ENCODE data around the gene UGT1A3.

Gene UGT1A3

DNA sequence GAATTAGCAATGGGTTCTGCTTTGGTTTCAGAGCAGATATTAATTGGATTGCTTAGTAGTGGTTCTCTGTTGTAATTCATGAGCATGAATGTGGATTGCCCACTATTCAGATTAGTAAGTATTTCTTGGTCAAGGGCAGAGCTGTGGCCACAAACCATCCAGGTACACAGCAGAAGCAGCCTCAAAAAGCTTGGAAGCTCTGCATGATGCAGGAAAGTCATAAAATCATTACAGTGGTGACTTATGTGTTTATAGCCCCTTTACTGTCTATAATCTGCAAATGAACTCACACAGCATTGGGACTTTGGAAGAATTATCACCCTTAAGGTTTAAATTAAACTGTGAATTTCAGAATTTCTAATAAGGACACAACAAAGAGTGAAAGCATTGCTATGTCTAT, 29.3 kb downstream of the UGT1A3 start:
- no peak for DNase-seq (ENCODE audit: low read depth)

DNA sequence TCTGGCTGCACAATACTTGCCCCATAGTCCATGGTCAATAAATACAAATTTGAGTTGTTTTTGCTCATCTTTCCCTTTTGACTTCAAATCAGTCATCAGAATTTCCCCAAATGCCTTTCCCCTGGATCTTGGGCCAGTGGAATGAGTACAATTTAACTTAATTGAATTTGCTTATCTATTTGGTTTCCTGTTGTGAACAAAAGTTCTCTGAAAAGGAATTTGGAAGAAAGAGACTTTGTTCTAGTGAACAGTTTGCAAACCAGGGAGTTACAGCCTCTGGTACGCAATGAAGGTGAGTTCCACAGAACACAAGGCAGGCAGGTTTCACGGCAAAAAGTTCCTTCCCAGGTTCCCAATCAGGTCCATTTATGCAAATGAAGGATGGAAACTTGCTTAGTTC, 30.0 kb downstream of the UGT1A3 start:
- DNase-seq (ENCODE audit: low read depth) = no peak

DNA sequence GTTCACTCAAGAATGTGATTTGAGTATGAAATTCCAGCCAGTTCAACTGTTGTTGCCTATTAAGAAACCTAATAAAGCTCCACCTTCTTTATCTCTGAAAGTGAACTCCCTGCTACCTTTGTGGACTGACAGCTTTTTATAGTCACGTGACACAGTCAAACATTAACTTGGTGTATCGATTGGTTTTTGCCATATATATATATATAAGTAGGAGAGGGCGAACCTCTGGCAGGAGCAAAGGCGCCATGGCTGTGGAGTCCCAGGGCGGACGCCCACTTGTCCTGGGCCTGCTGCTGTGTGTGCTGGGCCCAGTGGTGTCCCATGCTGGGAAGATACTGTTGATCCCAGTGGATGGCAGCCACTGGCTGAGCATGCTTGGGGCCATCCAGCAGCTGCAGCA, 31.2 kb downstream of the UGT1A3 start, which contains the start of gene UGT1A1:
UGT1A1 (plus strand) TSS at position 228 of the 400 bp plus-strand sequence; CDS start at position 246, 18 bp downstream.
- DNase-seq (ENCODE audit: low read depth) = no peak

DNA sequence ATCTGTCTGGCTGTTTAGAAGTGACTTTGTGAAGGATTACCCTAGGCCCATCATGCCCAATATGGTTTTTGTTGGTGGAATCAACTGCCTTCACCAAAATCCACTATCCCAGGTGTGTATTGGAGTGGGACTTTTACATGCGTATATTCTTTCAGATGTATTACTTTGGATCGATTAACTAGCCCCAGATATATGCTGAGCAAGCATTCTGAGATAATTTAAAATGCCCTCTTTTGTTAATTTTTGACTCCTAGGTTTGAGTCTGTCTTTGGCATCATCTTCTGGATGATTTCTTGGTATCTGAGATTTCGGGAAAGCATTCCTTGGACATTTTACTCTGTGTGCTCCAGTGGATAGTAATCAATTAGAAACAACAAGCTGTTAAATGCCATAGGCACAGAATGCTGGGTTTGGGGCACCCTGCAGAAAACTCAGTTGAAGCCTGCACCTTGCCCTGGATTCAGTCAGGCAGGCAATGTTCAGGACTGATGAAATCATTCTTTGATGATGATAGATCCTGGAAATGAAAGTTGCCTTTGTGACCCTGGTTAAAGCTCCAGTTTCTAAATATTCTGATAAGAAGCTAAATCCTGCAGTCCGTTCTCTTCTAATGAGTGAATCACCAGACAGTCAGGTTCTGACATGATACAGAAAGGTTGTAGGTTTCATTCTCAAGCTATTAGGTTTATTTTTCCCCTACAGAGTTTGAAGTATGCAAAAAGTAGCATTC, 32.4 kb downstream of the UGT1A3 start:
- DNase-seq (ENCODE audit: low read depth) = no peak

DNA sequence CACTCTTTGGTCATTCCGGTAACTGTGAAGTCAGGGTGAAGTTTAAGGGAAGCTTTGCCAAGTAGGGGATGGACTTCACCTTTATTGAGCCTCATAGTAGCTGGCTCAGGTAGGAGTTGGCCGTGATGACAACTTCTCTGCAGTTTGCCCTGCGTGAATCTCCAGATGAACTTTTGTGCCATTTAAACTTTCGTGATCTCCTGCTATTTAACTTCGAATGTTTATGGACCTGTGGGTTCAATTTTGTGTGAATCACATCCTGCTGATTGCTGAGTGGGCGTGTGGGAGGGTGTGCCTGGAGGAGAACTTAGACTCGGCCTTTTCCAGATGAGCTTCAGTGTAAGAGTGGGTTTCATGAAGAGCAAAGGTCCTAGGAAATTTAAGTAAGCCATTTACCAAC, 35.4 kb downstream of the UGT1A3 start:
- peak; percentile 65 for DNase-seq (ENCODE audit: low read depth)

DNA sequence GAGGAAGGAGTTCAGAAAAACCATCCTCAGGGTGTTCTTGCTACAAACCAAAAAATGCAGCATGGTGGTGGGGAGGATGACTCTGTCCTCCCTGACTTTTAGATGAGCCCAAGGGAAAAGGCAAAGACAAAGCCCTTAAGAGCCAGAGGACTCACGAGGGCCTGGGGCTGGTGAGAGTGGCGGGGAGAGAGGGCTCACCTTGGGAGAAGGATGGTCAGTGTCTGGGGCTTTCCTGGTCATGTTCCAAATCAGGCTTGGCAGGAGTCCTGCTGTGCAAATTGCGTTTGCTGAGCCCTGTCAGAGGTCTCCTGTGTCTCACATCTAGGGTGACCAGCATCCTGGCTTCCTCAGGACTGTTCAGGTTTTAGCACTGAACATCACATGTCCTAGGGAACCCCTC, 35.9 kb downstream of the UGT1A3 start:
- peak; percentile 6 for DNase-seq (ENCODE audit: low read depth)

DNA sequence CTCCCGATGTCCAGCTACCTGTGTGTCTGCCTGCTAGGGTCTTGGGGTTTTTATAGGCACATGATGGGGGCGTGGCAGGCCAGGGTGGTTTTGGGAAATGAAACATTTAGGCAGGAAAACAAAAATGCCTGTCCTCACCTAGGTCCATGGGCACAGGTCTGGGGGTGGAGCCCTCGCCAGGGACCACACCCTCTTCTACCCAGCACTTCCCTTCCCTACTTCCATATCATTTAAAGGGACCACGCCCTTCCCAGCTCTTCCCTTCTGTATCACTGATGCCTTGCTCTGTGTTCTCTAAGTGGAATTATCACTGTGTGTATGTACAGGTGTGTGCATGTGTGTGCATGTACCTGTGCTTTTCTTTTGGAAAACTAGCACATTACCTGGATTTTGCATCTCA, 37.6 kb downstream of the UGT1A3 start:
- no peak for DNase-seq (ENCODE audit: low read depth)

DNA sequence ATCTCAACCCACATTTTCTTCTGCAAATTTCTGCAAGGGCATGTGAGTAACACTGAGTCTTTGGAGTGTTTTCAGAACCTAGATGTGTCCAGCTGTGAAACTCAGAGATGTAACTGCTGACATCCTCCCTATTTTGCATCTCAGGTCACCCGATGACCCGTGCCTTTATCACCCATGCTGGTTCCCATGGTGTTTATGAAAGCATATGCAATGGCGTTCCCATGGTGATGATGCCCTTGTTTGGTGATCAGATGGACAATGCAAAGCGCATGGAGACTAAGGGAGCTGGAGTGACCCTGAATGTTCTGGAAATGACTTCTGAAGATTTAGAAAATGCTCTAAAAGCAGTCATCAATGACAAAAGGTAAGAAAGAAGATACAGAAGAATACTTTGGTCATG, 39.2 kb downstream of the UGT1A3 start:
- no peak for DNase-seq (ENCODE audit: low read depth)

DNA sequence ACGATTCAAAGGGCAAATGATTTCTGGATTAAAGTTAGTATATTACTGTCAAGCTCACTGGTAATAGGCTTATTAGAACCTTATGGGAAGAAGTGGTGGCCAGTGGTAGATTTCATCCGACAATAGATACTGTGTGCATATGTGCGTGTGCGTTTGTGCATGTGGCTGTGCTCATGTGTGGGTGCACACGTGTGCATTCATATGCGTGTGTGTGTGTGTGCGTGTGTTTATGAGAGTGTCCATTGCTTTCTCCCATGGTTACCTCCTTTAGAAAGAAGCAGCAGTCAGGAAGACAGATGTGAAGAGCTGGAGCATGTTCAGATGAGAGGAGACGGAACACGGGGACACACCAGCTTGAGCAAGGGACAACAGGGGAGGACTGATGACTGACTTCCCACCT, 40.4 kb downstream of the UGT1A3 start:
- DNase-seq (ENCODE audit: low read depth) = no peak

DNA sequence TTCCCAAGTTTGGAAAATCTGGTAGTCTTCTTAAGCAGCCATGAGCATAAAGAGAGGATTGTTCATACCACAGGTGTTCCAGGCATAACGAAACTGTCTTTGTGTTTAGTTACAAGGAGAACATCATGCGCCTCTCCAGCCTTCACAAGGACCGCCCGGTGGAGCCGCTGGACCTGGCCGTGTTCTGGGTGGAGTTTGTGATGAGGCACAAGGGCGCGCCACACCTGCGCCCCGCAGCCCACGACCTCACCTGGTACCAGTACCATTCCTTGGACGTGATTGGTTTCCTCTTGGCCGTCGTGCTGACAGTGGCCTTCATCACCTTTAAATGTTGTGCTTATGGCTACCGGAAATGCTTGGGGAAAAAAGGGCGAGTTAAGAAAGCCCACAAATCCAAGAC, 43.3 kb downstream of the UGT1A3 start:
- no peak for DNase-seq (ENCODE audit: low read depth)

DNA sequence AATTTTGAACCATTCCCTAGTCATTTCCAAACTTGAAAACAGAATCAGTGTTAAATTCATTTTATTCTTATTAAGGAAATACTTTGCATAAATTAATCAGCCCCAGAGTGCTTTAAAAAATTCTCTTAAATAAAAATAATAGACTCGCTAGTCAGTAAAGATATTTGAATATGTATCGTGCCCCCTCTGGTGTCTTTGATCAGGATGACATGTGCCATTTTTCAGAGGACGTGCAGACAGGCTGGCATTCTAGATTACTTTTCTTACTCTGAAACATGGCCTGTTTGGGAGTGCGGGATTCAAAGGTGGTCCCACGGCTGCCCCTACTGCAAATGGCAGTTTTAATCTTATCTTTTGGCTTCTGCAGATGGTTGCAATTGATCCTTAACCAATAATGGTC, 43.7 kb downstream of the UGT1A3 start:
- no peak for DNase-seq (ENCODE audit: low read depth)

DNA sequence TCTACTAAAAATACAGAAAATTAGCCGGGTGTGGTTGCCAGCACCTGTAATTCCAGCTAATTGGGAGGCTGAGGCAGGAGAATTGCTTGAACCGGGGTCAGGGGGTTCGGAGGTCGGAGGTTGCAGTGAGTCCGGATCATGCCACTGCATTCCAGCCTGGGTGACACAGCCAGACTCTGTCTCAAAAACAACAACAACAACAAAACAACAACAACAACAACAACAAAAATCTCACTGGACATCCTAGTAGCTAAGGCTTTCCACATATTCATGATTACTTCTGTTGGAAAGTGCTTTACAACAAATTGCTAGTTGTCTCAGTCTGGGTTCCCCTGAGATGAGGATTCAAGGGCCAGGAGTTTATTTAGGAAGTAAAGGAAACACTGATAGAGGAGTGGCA, 45.0 kb downstream of the UGT1A3 start:
- no peak for DNase-seq (ENCODE audit: low read depth)

DNA sequence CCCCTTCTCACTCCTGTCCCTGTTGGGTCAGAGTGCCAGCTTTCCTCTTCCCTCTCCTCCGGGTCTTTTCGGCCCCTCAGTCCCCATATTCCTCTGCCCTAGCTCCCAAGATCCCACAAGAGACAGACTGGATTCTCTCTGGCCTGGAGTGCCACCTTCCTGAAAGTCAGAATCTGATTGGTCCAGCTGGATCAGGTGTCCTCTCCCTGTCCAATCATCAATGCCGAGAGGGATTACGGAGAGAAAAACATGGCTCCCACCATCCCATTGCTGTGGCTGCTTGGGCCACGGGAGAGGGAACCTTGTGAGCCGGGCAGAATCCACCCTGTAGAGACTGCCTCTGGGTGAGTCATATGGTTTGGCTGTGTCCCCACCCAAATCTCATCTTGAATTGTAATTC, 46.6 kb downstream of the UGT1A3 start:
- DNase-seq (ENCODE audit: low read depth) = no peak

DNA sequence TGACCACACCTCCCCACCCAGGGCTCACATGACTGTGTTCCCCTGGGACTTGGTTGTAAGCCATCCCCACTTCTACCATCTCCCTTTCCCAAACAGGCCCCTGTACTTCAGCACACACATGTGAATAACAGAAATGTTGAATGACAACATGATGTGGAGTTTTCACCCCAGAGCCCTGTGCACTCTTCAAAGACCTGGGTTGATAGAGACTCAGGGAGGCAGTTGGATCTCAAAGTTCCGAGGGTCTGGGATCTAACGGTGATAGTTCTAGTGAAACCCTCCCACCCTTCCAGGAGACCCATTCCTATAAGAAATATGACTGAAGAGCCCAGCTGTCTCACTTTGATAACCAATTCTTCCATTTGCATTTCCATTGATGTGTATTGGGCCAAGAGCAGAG, 49.2 kb downstream of the UGT1A3 start, which contains the start of gene MROH2A:
MROH2A (plus strand) TSS at position 301 of the 400 bp plus-strand sequence. CDS start 1,029 bp downstream, outside the sequence.
- DNase-seq (ENCODE audit: low read depth) = no peak

DNA sequence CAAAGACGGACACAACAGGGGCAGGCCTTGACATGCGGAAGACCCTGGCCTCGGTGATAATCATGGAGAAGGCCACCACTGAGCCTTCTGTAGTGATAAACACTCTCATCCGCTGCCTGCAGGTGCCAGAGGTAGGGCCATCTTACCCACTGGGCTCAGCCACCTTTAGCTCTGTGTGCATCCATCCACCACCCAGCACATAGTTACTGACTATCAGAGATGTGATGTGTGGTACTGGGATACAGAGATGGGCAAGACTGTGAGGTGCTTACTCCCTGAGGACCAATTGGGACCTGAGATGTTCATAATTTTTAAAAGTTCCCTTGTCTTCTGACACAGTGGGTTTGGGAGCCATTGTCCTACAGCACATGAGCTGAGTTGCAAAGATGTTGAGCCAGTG, 50.9 kb downstream of the UGT1A3 start:
- no peak for DNase-seq (ENCODE audit: low read depth)

DNA sequence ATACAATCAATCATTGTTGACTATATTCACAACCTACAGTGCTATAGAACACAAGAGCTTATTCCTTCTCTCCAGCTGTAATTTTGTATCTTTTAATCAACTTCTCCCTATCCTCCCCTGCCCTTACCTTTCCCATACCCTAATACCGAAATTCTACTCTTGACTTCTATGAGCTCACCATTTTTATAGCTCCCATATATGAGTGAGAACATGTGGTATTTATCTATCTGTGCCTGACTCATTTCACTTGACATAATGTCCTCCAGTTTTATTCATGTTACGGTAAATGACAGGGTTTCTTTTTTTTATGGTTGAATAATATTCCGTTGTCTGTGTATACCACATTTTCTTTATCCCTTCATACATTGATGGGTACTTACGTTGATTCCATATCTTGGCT, 51.9 kb downstream of the UGT1A3 start:
- DNase-seq (ENCODE audit: low read depth) = no peak

DNA sequence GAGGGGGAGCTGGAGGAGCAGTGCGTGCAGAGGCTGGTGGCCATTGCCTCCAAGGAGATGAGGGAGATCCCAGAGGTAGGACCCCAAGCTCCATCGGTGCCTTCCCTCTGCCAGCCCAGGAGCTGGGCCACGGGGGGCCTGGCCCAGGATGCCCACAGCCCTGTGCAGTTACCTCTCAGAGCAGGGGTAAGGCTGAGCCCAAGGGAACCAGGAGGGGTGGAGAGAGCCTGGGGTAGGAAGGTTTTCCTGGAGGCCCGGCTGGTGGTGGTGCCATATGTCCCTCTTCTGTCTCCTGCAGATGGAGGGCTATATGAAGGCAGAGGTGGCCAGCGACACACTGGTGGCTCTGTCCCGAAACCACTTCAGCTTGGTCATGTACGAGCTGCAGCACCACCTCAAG, 60.7 kb downstream of the UGT1A3 start:
- no peak for DNase-seq (ENCODE audit: low read depth)

DNA sequence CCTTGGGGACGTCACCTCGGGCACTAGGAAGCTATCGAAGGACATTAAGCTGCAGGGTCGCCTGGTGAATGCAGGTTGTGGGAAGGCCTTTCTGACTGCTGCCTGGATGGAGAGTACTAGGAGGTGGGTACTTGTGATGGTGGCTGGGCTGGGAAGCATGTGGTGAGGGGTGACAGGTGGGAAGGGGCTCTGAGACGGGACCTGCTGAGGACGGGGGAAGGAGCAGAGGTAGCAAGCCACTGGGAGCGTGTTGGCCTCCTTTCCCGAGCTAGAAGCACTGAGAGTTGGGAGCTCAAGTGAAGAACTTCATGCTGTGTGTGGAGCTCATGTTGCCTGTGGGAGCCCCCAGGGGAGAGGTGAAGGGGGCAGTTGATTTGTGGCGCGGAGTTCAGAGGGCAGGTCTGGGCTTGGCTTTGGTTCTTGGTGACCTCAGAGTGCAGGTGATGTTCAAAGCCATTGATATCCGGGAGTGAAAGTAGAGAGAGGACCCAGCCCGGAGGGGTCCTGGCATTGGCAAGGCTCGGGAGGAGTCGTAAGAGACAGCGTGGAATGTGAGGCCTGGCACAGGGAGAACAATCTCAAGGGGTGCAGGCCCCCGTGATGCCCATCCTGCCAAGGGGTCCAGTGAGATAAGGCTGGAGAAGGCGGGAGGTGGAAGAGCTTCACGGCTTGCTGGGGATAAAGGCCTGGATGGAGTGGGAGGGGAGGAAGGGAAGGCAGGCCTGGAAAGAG, 62.5 kb downstream of the UGT1A3 start:
- no peak for DNase-seq (ENCODE audit: low read depth)

DNA sequence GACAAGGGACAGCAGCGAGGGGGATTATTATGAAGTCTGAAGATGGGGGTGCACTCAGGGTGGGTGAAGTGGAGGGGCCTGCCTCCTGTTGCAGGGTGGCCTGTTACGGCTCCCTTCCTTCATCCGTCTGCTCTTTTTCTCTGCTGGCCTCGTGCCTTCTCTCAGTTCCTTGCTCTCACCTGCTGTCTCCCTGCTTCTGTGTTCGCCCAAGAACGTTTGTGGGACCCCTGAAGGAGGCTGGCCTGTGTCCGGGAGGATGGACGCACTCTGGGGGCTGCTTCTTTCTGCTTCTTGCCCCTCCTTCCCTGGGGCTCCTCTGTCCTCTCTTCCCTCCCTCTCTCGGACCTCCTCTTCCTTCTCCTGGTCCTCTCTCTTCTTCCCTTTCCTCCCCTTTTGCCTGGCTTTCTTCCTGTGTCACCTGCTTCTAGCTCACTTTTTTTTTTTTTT, 63.1 kb downstream of the UGT1A3 start:
- no peak for DNase-seq (ENCODE audit: low read depth)

DNA sequence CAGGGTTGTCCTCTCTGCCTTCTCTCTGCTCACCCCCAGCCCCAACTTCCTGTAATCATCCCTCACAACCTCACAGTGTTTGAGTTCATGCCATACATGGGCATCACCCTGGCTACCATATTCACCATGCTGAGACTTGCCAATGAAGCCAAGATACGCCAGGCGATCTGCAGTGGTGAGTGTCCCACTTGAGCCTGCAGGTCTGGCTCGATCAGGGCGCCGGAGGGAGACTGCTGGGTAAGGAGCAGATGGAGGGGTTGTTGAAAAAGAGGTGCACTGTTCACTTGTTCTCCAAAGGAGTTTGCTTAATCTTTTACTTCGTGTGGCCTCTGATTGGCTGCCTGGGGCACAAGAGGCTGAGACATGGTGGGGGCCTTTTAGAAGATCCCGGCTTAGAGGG, 63.9 kb downstream of the UGT1A3 start:
- no peak for DNase-seq (ENCODE audit: low read depth)

DNA sequence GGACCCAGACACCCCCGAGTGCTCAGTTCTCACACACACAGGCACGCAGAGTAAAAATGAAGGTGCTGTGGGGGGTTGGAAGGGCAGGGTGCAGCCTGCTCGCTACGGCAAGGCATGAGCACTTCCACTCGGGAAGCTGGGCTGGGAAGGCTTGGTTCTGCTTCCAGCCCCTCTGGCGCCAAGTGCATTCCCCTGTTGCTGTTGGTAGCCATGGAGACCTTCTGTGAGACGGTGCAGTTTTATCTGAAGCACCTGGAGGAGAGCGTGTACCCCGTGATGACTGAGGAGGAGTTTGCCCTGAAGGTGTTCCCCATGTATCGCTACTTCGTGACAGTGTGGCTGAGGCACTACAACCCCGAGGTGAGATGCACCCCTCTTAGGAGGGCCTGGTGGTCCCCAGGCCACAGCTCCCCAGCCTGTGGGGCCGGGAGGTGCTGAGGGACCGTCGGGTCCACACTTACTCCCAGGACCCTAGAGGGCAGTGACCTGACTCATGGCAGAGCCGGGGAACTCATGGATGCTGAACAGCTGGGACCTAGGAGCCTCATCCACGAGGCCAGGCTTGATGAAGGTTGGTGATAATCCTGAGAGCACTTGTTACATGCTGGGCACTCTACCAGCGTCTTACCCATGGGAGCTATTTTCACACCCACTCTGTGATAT, 64.8 kb downstream of the UGT1A3 start:
- DNase-seq (ENCODE audit: low read depth) = no peak

DNA sequence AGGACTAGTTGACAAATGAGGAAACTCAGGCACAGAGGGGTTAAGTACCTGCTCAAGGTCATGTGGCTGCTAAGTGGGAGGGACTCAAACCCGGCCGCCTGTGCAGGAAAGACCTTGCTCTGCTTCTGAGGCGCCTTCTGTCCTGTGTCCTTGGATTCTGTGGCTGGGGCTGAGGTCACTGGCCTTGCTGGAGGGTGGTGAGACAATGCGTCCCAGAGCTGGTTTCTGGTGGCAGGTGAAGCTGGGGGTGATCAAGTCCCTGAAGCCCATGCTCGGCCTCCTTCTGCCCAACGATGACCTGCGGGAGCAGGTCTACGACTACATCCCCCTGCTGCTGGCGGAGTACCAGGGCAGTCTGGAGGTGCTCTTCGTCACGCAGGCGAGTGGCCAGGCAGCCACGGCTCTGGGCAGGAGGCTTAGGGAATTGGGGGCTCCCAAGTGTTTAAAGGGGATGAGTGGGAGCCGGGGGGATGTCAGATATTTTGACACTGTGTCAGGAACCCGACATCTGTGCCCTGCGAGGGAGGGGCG, 65.4 kb downstream of the UGT1A3 start:
- DNase-seq (ENCODE audit: low read depth) = no peak

DNA sequence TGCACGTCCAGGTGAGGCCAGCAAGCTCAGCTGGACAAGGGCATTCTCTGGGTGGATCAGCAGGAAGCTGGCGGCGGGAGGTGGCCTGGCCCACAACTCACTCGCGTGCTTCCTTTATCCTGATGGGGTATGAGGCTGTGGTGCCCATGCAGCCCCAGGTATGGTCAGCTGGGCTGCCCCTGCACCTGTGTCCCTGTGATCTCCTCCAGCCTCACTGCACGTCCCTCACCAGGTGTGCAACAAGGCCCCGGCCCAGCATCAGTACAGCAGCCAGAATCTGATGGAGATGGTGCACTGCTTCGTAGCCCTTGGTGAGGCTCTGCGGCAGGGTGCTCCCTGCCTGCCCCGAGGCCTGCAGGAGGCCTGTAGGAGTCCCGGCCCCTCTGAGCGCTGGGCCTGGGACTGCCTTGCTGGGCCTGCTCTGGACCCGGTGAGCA, 66.9 kb downstream of the UGT1A3 start:
- no peak for DNase-seq (ENCODE audit: low read depth)

All from ELR (cell line).